Measurements from ENCODE around the gene NUP214.

Gene NUP214

DNA sequence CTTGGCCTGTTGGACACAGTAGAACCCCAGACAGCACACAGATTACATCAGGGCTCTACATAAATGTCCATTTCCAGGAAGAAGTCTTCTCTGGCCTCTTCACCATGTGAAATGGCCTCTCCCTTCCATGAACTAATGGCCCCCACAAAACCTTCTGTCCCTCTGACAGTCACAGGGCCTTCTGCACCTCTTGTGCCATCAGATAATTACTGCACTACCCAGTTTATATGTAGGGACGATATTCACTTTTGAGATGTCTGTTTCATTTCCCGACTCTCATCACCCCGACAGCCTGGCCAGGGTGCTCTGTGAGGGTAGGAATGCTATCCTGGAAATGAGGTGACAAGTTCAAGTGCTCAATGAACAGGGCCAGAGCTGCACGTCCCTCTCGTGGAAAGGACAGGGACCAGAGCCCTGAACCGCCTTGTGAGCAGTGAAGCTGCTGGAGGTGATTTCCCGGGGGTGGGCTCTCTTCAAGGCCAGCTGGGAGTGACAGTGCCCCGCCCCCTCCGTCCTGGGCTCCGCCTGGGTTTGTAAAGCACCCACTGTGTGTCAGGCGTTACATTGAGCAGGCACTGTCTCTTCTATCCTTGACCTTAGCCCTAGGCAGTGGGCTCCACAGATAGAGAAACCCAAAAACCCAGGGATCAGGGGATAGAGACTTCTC lies 153.9 kb downstream of the NUP214 start:
- H3K27ac ChIP-seq = peak overlapping the region in 3 of 21 experiments; percentile 41 to 98 (median 89)
- no peak overlapping the region for H3K4me3 ChIP-seq

GRCh38 chr9:131279863-131280570 lies 154.6 kb downstream of the NUP214 start:
- H3K4me3 ChIP-seq = no peak overlapping the region
- no peak overlapping the region for H3K27ac ChIP-seq

DNA sequence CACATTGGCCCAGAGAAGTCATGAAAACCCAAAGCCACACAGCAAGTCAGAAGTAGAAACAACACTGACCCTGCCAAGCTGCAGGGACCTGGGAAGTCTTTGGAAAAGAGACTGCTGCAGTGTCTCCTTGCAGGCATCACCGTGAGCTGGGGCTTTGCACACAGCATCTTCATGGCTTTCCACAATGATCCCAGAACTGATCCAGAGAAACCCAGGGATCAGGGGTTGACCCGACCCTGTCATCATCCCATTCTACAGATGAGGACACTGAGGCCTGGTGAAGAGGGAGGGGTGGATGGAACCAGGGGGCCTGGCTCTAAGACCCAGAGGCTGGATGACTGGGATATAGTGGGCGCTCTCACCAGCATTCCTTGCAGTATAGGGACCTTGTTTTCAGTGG lies 155.3 kb downstream of the NUP214 start:
- no peak overlapping the region for H3K27ac ChIP-seq
- H3K4me3 ChIP-seq = no peak overlapping the region

- Histone ChIP-seq H3K27ac (no peak overlapping the region), H3K4me3 (no peak overlapping the region)
Measured at GRCh38 chr9:131281119-131281965, 156.0 kb downstream of the NUP214 start.

DNA sequence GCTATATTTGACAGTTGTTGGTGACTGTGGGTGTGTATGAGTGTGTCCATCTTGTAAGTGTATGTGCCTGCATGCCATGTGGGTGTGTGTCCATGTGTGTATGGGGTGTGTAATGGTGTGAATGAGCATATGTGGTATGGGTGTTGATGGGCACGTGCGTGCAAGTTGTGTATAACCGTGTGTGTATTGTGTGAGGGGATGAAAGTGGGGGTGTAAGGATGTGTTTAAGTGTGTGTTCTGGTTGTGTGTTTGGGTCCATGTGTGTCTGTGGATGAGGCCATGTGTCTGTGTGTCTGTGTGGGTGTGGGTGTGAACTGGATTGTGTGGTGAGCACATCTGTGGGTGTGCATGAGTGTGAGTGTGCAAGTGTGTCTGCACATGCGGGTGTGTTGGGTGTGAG lies 156.8 kb downstream of the NUP214 start:
- no peak overlapping the region for H3K27ac ChIP-seq
- H3K4me3 ChIP-seq = no peak overlapping the region

DNA sequence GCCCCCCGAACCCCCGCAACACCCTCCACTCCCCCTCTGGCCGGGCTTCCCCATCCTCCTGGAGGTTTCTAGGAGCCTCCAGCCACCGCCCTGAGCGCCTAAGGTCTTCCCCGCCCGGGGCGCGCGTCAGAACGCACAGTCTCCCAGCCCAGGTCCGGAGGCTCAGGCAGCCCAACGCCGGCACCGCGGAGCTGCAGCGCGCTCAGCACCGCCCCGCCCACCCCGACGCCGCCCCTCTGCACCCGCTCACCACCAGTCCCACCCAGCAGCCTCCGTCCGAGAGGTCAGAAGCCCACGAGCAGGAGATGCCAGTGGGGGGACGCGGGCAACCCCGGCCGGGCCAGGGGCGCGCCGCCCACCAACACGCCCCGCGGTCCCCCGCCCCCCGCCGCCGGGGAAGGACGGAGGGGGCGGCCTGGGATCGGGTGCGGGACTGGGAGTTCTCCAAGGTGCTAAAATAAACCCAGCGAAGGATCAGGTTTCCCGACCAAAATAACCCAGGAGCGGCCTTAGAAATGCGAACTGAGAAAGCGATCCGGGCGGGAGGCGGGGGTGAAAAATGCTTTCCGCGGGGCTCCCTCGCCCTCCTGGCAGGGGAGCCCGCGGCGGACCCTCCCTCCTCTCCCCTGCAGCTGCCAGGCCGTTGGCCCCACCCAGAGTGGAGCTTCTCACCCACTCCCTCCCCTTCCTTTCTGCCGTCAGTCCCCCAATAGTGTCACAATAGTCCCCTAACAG lies 157.5 kb downstream of the NUP214 start:
- no peak overlapping the region for H3K27ac ChIP-seq
- peak overlapping the region in 3 of 7 experiments; percentile 3 to 16 (median 15) for H3K4me3 ChIP-seq

Measured in skin epidermis (tissue), 12 donors.